ENCODE data around the gene VEGFB. TPM values are rescaled to one million over a fixed set of nuclear protein-coding genes. Genes with fewer than 3 reads are reported as not detected.

Gene VEGFB
- total RNA-seq, 2 donors from 2014 or later = 58.9 to 78.4 TPM

DNA sequence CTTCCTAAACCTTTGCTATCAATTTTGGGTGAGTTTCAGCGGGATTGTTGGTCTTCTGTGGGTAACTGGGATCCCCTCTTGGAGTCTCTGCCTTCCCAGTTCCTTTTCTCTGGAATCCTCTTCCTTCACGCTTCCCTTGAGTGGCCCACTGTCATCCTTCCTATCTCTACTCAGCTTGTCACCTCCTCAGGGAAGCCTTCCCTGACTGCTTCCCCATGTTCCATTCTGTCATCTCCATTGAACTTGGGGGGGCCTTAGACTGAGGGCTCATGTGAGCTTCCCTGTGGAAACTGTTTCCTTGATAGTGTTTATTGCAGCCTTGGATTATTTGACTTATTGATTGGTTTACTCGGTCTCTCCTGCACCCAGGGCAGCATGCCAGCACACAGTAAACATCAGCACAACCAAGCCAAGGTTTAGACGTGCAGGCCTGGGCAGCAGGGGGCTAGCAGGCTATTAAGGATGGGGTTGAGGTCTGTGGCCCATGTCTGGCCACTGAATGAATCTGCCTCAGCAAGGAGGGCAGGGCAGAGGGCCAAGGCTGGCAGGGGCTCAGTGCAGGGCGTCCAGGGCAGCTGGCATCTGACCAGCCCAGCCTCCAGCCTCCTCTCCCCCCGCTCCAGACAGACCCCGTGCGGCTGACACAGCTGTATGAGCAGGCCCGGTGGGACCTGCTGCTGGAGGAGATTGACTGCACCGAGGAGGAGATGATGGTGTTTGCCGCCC, 15.6 kb upstream of the VEGFB start:
- H3K27ac ChIP-seq (ENCODE audit: low read depth, low read length) = no peak overlapping the region
- no peak overlapping the region for H3K9ac ChIP-seq (ENCODE audit: extremely low read depth, low read length, poor library complexity, severe bottlenecking)
- WGBS, 2 experiments (ENCODE audit: insufficient coverage in 1 of 2, insufficient read length in 1 of 2) = 93 to 100% methylated on average over 1 to 11 of the region's 11 CpGs
- H3K27me3 Mint-ChIP-seq (ENCODE audit: insufficient read depth) = no peaks in the 10 kb centered on the region
- no peaks in the 10 kb centered on the region for H3K9me3 Mint-ChIP-seq
- DNase-seq = no peak
- no peaks in the 10 kb centered on the region for H3K9me3 ChIP-seq (ENCODE audit: control insufficient read depth, low read length)
- TF ChIP-seq, protein P1, sequence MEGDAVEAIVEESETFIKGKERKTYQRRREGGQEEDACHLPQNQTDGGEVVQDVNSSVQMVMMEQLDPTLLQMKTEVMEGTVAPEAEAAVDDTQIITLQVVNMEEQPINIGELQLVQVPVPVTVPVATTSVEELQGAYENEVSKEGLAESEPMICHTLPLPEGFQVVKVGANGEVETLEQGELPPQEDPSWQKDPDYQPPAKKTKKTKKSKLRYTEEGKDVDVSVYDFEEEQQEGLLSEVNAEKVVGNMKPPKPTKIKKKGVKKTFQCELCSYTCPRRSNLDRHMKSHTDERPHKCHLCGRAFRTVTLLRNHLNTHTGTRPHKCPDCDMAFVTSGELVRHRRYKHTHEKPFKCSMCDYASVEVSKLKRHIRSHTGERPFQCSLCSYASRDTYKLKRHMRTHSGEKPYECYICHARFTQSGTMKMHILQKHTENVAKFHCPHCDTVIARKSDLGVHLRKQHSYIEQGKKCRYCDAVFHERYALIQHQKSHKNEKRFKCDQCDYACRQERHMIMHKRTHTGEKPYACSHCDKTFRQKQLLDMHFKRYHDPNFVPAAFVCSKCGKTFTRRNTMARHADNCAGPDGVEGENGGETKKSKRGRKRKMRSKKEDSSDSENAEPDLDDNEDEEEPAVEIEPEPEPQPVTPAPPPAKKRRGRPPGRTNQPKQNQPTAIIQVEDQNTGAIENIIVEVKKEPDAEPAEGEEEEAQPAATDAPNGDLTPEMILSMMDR (conservative IDR thresholded peaks at IDR 0.05) = no peak
- peaks cover 12% of the 10 kb centered on the region for H3K36me3 ChIP-seq (ENCODE audit: control insufficient read depth, insufficient read depth, low read length)
- no peak overlapping the region for H3K27ac Mint-ChIP-seq
- H3K36me3 Mint-ChIP-seq (ENCODE audit: low read depth) = peaks cover 24% of the 10 kb centered on the region
- H3K27me3 ChIP-seq (ENCODE audit: control insufficient read depth, insufficient read depth, low read length, poor library complexity, severe bottlenecking) = no peaks in the 10 kb centered on the region
- H3K4me3 ChIP-seq (ENCODE audit: low read length) = no peak overlapping the region
- H3K4me1 Mint-ChIP-seq = no peaks in the 10 kb centered on the region
- no peaks in the 10 kb centered on the region for H3K4me1 ChIP-seq (ENCODE audit: control insufficient read depth, insufficient read depth, low read length)
- no peak overlapping the region for H3K4me3 Mint-ChIP-seq

DNA sequence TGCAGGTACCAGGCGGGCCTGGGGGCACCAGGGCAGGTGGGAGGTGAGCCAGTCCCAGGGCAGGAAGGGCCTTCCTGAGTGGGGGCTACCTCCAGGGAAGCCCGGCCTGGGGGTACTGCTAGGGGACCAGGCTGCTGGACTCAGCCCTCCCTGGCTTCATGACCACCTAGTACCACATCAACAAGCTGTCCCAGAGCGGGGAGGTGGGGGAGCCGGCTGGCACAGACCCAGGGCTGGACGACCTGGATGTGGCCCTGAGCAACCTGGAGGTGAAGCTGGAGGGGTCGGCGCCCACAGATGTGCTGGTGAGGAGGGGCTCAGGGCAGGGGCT, 15.1 kb upstream of the VEGFB start:
- Mint-ChIP-seq H3K4me3 (no peak overlapping the region), H3K4me1 (no peaks in the 10 kb centered on the region), H3K36me3 (ENCODE audit: low read depth) (peaks cover 21% of the 10 kb centered on the region), H3K27ac (no peak overlapping the region), H3K27me3 (ENCODE audit: insufficient read depth) (no peaks in the 10 kb centered on the region), H3K9me3 (no peaks in the 10 kb centered on the region)
- no peak for DNase-seq
- TF ChIP-seq, protein P1 (conservative IDR thresholded peaks at IDR 0.05) = no peak
- no peaks in the 10 kb centered on the region for H3K27me3 ChIP-seq (ENCODE audit: control insufficient read depth, insufficient read depth, low read length, poor library complexity, severe bottlenecking)
- H3K4me3 ChIP-seq (ENCODE audit: low read length) = no peak overlapping the region
- H3K9me3 ChIP-seq (ENCODE audit: control insufficient read depth, low read length) = no peaks in the 10 kb centered on the region
- peaks cover 12% of the 10 kb centered on the region for H3K36me3 ChIP-seq (ENCODE audit: control insufficient read depth, insufficient read depth, low read length)
- H3K4me1 ChIP-seq (ENCODE audit: control insufficient read depth, insufficient read depth, low read length) = no peaks in the 10 kb centered on the region
- 88 to 89% methylated on average over 3 to 7 of the region's 7 CpGs for WGBS, 2 experiments (ENCODE audit: insufficient coverage in 1 of 2, insufficient read length in 1 of 2)
- no peak overlapping the region for H3K27ac ChIP-seq (ENCODE audit: low read depth, low read length)
- no peak overlapping the region for H3K9ac ChIP-seq (ENCODE audit: extremely low read depth, low read length, poor library complexity, severe bottlenecking)

DNA sequence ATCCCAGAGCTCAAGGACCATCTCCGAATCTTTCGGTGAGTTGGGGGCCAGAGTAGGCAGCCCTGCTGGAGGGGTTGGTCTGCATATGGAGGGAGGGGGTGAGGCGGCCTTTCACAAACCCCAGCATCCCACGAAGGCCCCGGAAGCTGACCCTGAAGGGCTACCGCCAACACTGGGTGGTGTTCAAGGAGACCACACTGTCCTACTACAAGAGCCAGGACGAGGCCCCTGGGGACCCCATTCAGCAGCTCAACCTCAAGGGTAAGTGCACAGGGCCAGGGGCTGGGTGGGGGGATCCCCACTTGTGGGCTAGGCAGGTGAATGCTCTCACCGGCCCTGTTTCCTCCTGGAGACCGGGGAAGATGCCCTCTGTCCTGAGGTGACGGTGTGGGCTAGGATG, 14.6 kb upstream of the VEGFB start:
- no peaks in the 10 kb centered on the region for H3K27me3 ChIP-seq (ENCODE audit: control insufficient read depth, insufficient read depth, low read length, poor library complexity, severe bottlenecking)
- no peaks in the 10 kb centered on the region for H3K4me1 Mint-ChIP-seq
- peaks cover 10% of the 10 kb centered on the region for H3K36me3 ChIP-seq (ENCODE audit: control insufficient read depth, insufficient read depth, low read length)
- WGBS, 2 experiments (ENCODE audit: insufficient coverage in 1 of 2, insufficient read length in 1 of 2) = 96 to 100% methylated on average over 7 to 10 of the region's 10 CpGs
- H3K4me3 ChIP-seq (ENCODE audit: low read length) = no peak overlapping the region
- H3K4me3 Mint-ChIP-seq = no peak overlapping the region
- H3K9me3 ChIP-seq (ENCODE audit: control insufficient read depth, low read length) = no peaks in the 10 kb centered on the region
- H3K9me3 Mint-ChIP-seq = no peaks in the 10 kb centered on the region
- no peak overlapping the region for H3K27ac ChIP-seq (ENCODE audit: low read depth, low read length)
- H3K9ac ChIP-seq (ENCODE audit: extremely low read depth, low read length, poor library complexity, severe bottlenecking) = no peak overlapping the region
- H3K27ac Mint-ChIP-seq = no peak overlapping the region
- H3K27me3 Mint-ChIP-seq (ENCODE audit: insufficient read depth) = no peaks in the 10 kb centered on the region
- H3K36me3 Mint-ChIP-seq (ENCODE audit: low read depth) = peaks cover 18% of the 10 kb centered on the region
- DNase-seq = no peak
- TF ChIP-seq, protein P1 (conservative IDR thresholded peaks at IDR 0.05) = no peak
- no peaks in the 10 kb centered on the region for H3K4me1 ChIP-seq (ENCODE audit: control insufficient read depth, insufficient read depth, low read length)

Data from endodermal cell (in vitro differentiated cells).